C4-2B (cell line): Measurements from ENCODE around the gene VSTM4.

Experiments used
- ZFX ChIP-seq: fragments of 450-650 bp; IDR thresholded peaks from 2 replicates; pipeline ENCODE4 v1.6.1; 2017
- TF ChIP-seq, protein P1 (sequence below): fragments of 450-650 bp; conservative IDR thresholded peaks from 2 replicates; pipeline ENCODE4 v1.5.1; 2017; ENCODE audit warnings: mild to moderate bottlenecking

- TF ChIP-seq, protein P1, sequence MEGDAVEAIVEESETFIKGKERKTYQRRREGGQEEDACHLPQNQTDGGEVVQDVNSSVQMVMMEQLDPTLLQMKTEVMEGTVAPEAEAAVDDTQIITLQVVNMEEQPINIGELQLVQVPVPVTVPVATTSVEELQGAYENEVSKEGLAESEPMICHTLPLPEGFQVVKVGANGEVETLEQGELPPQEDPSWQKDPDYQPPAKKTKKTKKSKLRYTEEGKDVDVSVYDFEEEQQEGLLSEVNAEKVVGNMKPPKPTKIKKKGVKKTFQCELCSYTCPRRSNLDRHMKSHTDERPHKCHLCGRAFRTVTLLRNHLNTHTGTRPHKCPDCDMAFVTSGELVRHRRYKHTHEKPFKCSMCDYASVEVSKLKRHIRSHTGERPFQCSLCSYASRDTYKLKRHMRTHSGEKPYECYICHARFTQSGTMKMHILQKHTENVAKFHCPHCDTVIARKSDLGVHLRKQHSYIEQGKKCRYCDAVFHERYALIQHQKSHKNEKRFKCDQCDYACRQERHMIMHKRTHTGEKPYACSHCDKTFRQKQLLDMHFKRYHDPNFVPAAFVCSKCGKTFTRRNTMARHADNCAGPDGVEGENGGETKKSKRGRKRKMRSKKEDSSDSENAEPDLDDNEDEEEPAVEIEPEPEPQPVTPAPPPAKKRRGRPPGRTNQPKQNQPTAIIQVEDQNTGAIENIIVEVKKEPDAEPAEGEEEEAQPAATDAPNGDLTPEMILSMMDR = no peak
- no peak for TF ChIP-seq ZFX
Measured at GRCh38 chr10:49009199-49009979, 105.9 kb downstream of the VSTM4 start.
